ENCODE data around the gene FZD4. TPM values are rescaled to one million over a fixed set of nuclear protein-coding genes. Genes with fewer than 3 reads are reported as not detected.
"Not testable (repeated sequence)": the region's sequence is repeated elsewhere in the genome, so short reads cannot be mapped to it uniquely, and the experiment has no call there.

Gene FZD4
- total RNA-seq, 1 donor from 2014 or later: 124 TPM

DNA sequence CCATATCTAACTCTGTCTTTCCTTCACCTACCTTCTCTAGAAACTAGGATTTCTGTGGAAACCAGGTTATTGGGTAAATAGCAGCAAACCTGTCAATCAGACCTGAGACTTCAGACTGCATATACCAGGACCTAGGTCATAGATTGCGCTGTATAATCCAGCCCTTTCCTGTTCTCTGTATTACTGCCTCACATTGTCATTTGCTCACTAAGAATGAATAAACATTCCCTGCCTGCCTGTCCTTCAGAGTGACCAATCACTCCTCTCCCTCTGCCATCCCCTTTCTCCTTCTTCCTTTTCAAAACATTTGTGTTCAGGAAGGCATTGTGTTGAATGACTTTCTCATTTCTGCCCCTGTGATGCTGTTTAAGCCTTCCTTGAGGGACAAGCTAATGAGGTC, 14.1 kb upstream of the FZD4 start:
- TF ChIP-seq, protein P1, sequence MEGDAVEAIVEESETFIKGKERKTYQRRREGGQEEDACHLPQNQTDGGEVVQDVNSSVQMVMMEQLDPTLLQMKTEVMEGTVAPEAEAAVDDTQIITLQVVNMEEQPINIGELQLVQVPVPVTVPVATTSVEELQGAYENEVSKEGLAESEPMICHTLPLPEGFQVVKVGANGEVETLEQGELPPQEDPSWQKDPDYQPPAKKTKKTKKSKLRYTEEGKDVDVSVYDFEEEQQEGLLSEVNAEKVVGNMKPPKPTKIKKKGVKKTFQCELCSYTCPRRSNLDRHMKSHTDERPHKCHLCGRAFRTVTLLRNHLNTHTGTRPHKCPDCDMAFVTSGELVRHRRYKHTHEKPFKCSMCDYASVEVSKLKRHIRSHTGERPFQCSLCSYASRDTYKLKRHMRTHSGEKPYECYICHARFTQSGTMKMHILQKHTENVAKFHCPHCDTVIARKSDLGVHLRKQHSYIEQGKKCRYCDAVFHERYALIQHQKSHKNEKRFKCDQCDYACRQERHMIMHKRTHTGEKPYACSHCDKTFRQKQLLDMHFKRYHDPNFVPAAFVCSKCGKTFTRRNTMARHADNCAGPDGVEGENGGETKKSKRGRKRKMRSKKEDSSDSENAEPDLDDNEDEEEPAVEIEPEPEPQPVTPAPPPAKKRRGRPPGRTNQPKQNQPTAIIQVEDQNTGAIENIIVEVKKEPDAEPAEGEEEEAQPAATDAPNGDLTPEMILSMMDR (IDR thresholded peaks at IDR 0.05): no peak
- intact Hi-C loops (cut with DNase I): no loop called here
- no peak for DNase-seq (ENCODE audit: low spot score in 2 of 2)

DNA sequence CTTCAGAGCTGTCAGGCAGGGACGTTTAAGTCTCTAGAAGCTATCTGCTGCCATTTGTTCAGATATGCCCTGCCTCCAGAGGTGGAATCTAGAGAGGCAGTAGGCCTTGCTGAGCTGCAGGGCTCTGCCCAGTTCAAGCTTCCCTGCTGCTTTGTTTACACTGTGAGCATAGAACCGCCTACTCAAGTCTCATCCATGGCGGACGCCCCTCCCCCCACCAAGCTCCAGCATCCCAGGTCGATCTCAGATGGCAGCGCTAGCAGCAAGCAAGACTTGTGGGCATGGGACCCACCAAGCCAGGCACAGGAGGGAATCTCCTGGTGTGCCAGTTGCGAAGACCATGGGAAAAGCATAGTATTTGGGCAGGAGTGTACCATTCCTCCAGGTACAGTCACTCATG, 12.4 kb upstream of the FZD4 start:
- H3K36me3 ChIP-seq; DNase-seq (ENCODE audit: low spot score in 2 of 2); H3K4me3 ChIP-seq; H3K27me3 ChIP-seq; H3K9me3 ChIP-seq; H3K4me1 ChIP-seq; H3K27ac ChIP-seq; intact Hi-C loops (cut with DNase I): not testable (repeated sequence)

More for the DNA sequence above, 14.1 kb upstream of the FZD4 start:
- no peak overlapping the region for H3K27ac ChIP-seq
- no peaks in the 10 kb centered on the region for H3K27me3 ChIP-seq
- peaks cover 0 to 15% of the 10 kb centered on the region in 2 donors for H3K9me3 ChIP-seq
- H3K4me3 ChIP-seq: no peak overlapping the region
- H3K4me1 ChIP-seq: no peaks in the 10 kb centered on the region
- H3K36me3 ChIP-seq: no peaks in the 10 kb centered on the region

DNA sequence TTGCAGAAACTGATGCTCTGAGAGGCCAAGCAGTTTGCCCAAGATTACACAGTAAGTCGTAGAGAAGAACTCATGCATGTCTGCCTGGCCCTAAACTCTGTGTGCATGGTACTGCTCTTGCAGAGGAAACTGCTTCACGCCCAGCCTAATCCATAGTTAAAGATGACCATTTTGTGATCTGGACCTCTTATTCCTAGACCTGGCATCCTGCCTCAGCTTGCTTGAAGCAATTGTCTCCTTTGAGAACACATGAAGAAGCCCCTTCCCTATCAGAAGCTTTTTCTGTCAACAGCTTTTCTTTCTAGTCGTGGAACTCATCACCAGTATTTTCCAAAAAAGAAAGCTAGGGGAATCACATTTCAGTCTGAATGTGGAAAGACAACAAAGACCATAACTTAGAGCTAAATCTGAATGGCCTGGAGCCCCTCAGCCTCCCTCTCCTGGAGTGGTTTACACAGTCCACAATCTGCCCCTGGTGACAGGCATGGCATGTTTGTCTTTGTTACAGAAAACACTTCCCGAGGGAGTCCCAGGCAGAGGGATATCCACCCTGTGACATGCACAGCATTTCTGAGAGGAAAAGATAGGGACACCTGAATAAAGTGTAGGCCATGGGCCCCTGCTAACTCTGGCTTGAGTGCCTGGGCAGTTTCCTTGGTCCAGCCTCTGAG, 2.9 kb upstream of the FZD4 start:
- H3K4me3 ChIP-seq: no peak overlapping the region
- H3K27ac ChIP-seq: peak overlapping the region in 1 of 2 donors; percentile 95
- intact Hi-C loops (cut with DNase I): loop anchor here (5.0 kb wide), 2 partner anchors 34 to 324 kb away; no protein-coding TSS in a partner anchor
- H3K4me1 ChIP-seq: peaks cover 0 to 11% of the 10 kb centered on the region in 2 donors
- TF ChIP-seq, protein P1 (IDR thresholded peaks at IDR 0.05): no peak
- DNase-seq (ENCODE audit: low spot score in 2 of 2): no peak
- no peaks in the 10 kb centered on the region for H3K9me3 ChIP-seq
- no peaks in the 10 kb centered on the region for H3K36me3 ChIP-seq
- H3K27me3 ChIP-seq: no peaks in the 10 kb centered on the region

DNA sequence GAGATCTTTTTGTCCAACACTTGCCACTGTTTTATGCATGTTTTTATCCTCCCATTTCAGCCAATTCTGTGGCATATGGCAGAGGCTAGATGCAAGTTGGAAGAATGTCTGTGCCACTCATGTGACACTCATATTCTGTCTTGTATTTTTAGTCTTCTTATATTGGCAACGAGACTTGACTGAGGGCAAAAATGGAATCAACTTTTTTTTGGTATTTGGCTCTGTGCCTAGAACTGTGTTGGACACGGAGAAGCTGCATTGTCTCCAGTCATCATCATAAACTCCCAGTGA, 1.7 kb upstream of the FZD4 start:
- intact Hi-C loops (cut with DNase I): loop anchor here (1.0 to 5.0 kb wide), 3 partner anchors 35 to 325 kb away; partner anchors contain the start of gene TMEM135
- Histone ChIP-seq H3K27ac (peak overlapping the region; percentile 94 to 95), H3K9me3 (no peaks in the 10 kb centered on the region), H3K4me1 (peaks cover 0 to 11% of the 10 kb centered on the region in 2 donors), H3K36me3 (peaks cover 0 to 1% of the 10 kb centered on the region in 2 donors), H3K27me3 (no peaks in the 10 kb centered on the region), H3K4me3 (peak overlapping the region in 1 of 2 donors; percentile 99)
- TF ChIP-seq, protein P1 (IDR thresholded peaks at IDR 0.05): no peak
- no peak for DNase-seq (ENCODE audit: low spot score in 2 of 2)

DNA sequence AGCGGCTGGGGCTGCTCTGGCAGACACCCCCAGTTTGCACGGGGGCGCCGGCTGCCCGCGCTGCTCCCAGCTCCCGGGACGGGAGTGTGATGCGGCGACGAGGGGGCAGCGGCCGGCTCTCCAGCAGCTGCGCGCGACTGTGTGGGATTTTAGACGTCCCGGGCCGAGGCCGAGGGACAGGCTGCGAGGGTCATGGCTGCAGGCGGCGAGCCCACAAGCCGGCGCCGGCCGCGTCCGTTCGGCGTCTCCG, 159 bp downstream of the FZD4 start:
- intact Hi-C loops (cut with DNase I): loop anchor here (1.0 to 5.0 kb wide), 3 partner anchors 15 to 327 kb away; no protein-coding TSS in a partner anchor

More for the DNA sequence above, 159 bp downstream of the FZD4 start:
- Histone ChIP-seq H3K27ac (peak overlapping the region; percentile 93 to 94), H3K4me3 (peak overlapping the region; percentile 99 to 100), H3K27me3 (no peaks in the 10 kb centered on the region), H3K4me1 (peaks cover 0 to 23% of the 10 kb centered on the region in 2 donors), H3K36me3 (peaks cover 6 to 15% of the 10 kb centered on the region in 2 donors), H3K9me3 (no peaks in the 10 kb centered on the region)
- TF ChIP-seq, protein P1 (IDR thresholded peaks at IDR 0.05): peak in 1 of 3 experiments; percentile 17
- no peak for DNase-seq (ENCODE audit: low spot score in 2 of 2)

Data from ascending aorta (tissue), 2 donors.